Measurements from ENCODE around the gene AKNA.

AKNA gene

DNA sequence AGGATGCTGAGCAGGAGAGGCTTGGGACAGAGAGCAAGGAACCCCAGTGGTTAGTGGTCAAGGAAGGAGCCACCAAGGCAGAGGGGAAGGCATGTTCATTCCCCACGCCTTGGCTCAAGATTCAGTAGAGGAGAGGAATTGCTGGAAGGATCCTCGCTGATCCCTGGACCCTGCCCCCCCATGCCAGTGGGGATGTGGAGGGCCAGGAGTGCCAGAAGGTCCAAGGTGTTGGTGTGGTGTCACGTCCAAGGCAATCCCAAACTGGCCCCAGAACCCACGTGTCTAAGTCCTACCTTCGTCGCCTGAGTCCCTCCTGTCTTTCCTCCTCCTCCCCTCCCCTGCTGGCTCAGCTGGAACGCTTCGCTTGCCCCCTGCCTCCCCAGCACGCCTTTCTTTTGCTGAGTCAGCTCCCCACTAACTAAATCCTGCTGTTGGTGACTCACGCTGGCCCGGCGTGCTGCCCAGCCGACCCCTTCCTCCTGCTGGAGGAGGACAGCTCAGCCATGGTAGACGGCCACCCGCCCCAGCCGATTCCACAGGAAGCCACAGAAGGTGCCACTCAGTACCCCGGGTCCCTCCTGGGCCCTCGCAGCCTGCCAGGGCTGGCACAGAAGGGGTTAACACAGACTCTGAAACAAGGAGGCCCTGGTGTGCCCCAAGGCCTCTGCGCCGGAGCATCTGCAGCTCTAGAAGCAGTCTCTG, 102.5 kb downstream of the AKNA start:
- DNase-seq (ENCODE audit: low spot score) = peak; percentile 92

DNA sequence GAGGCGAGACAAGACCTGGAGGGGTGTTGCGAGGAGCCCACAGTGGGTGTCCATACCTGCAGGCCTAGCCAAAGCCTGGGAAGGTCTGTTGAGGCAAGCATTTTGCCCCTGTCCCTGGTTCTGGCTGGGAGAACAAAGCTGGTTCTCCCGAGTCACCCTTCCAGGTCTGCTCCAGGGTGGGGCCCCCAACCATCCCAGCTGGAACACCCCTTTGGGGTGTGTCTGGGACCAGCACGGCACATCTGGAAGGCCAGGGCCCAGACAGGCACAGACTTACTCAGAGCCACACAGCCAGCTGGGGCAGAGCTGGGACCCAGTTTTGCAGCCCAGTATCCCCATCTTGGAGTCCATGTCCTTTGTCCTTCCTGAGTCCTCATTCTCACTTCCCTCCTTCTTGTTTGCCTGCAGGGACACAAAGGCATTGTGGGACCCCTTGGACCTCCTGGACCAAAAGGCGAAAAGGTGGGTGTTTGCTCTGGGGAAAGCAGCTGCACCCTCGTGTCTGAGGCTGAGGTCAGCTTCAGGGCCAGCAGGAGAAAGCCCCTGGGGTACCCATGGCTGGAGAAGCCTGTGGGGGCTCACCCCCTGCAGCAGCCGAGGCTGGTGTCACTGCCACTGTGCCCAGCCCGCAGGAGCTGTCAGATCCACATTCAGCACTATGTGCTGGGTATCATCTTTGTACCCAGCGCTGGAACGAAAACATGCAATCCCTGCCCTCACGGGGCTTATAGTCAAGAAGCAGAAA, 103.3 kb downstream of the AKNA start:
- DNase-seq (ENCODE audit: low spot score) = no peak

All from AG08395 (cell line).